Heart left ventricle (tissue), 16 donors: ENCODE results near the gene SLC7A7. TPM values are rescaled to one million over a fixed set of nuclear protein-coding genes. Genes with fewer than 3 reads are reported as not detected.

Experiments
- ATAC-seq, 4 donors: fragments of 200-7000 bp; cut with Tn5 transposase; one replicate each; pipeline ENCODE4 v1.9.1; 2020 to 2022; ENCODE audit warnings: moderate library complexity in 4 of 4, mild to moderate bottlenecking in 3 of 4, moderate number of reproducible peaks in 1 of 4
- DNase-seq, 5 donors: peaks; one replicate each; pipeline ENCODE4 v3.0.0-alpha.2; 2020
- H3K27ac ChIP-seq, 12 donors: fragments of 200-600 bp; sonication (generic) in 4 of 12; one replicate each; pipeline versions ENCODE4 v1.5.0 to v1.8.0; 2016 to 2022; ENCODE audit warnings: mild to moderate bottlenecking in 2 of 12
- H3K27me3 ChIP-seq, 9 donors: fragments of 200-600 bp; sonication (generic) in 2 of 9; one replicate each; pipeline versions ENCODE4 v1.5.1 to v1.8.0; 2016 to 2022; ENCODE audit warnings: mild to moderate bottlenecking in 3 of 9
- H3K36me3 ChIP-seq, 9 donors: fragments of 200-600 bp; sonication (generic) in 2 of 9; one replicate each; pipeline versions ENCODE4 v1.5.0 to v1.8.0; 2018 to 2022; ENCODE audit warnings: mild to moderate bottlenecking in 2 of 9
- H3K4me1 ChIP-seq, 12 donors: fragments of 200-600 bp; sonication (generic) in 4 of 12; one replicate each; pipeline versions ENCODE4 v1.5.0 to v1.8.0; 2016 to 2022; ENCODE audit warnings: mild to moderate bottlenecking in 3 of 12
- H3K4me3 ChIP-seq, 12 donors: fragments of 200-600 bp; sonication (generic) in 4 of 12; one replicate each; pipeline versions ENCODE4 v1.5.0 to v1.8.0; 2017 to 2022; ENCODE audit warnings: mild to moderate bottlenecking in 9 of 12, moderate library complexity in 4 of 12
- H3K9me3 ChIP-seq, 12 donors: fragments of 200-600 bp; sonication (generic) in 4 of 12; one replicate each; pipeline versions ENCODE4 v1.5.0 to v1.8.0; 2016 to 2022; ENCODE audit warnings: mild to moderate bottlenecking in 1 of 12
- CTCF ChIP-seq, 12 donors: fragments of 200-600 bp; sonication (generic) in 4 of 12; IDR thresholded peaks; one replicate each; pipeline versions ENCODE4 v1.5.0 to v1.8.0; 2018 to 2022; ENCODE audit warnings: antibody characterized with exemption in 12 of 12, mild to moderate bottlenecking in 5 of 12
- POLR2A ChIP-seq, 2 donors: fragments of 450-650 bp; IDR thresholded peaks; one replicate each; pipeline ENCODE4 v1.6.1; 2017; ENCODE audit warnings: antibody characterized with exemption in 2 of 2, mild to moderate bottlenecking in 2 of 2, moderate library complexity in 2 of 2
- WGBS, 4 donors: extraction: QIAGEN DNeasy Blood & Tissue Kit in 2 of 4; methylation state at CpG; one replicate each; pipeline versions ENCODE4 v1.1.5 to v1.1.7; 2013 to 2018; 5-methylcytosine and 5-hydroxymethylcytosine counted together
- intact Hi-C, 10 donors: fragments of 100-400 bp; cut with DNase I; formaldehyde crosslinking; loops; one replicate each; pipeline versions ENCODE4 v1.11.1 to v1.14.2; 2022
- polyA plus RNA-seq, 2 donors: library from polyadenylated mRNA; stranded (reverse); fragments of 200-250 nt; gene quantifications; one replicate each; pipeline ENCODE4 v1.2.3, GENCODE V29; 2013
- total RNA-seq, 9 donors: library from RNA; depleted of rRNA in 2 of 9; stranded (reverse); fragments of >200 nt in 2 of 9; fragmentation: NEBNext Ultra II Directional in 3 of 9; extraction: Animal tissue kit (Norgen Biotek cat#: 25700) in 3 of 9; gene quantifications; one replicate each; pipeline versions ENCODE4 v1.1.0 to v1.2.4, GENCODE V29; 2016 to 2023
- donor health status: ischemic (EF 13 %, LVEDD 7.1; RV severe dilation, severe dysfunction).
- donor health status: healthy with polysubstance abuse.
- donor health status: DM: no; HTN: yes; CAD: no.
- donor health status: DM: no; HTN: no; CAD: no.
- donor health status: ischemic (EF 25% LVEDD 6.9; RV normal size, moderate dysfunction).
- donor health status: ischemic (EF 25% LVEDD 5.7; RV mildly dilated, moderate dysfunction).
- donor health status: healthy.
- donor health status: DM: yes; HTN: yes; CAD: no.
- donor health status: ischemic (EF 35%, LVEDD 5.7; RV mildly dilated, moderate dysfunction).
- donor health status: nonischemic (EF 11% LVEDD 7.7; RV severe dilation, severe dysfunction).
- donor health status: DM: yes; HTN: yes; CAD: no.
- donor health status: PGD.
- donor health status: ischemic (EF 29% LVEDD 5.4; RV normal size, mild dysfunction).
- donor health status: nonischemic (EF 23%, LVEDD 6.1; RV moderate dilation, normal function).

Gene SLC7A7
- total and polyA plus RNA-seq, 11 donors, result 1.3 to 28.0 (median 3.8) TPM

GRCh38 chr14:22845821-22846625 is 30.8 kb upstream of the SLC7A7 start:
- Histone ChIP-seq H3K4me3 (no peak overlapping the region), H3K27ac (peak overlapping the region in 3 of 12 donors; percentile 26 to 91 (median 85)), H3K9me3 (no peaks in the 10 kb centered on the region), H3K36me3 (peaks cover 0 to 62% (median 54%) of the 10 kb centered on the region in 9 donors), H3K4me1 (peaks cover 0 to 59% (median 46%) of the 10 kb centered on the region in 12 donors), H3K27me3 (no peaks in the 10 kb centered on the region)
- intact Hi-C loops, result no loop called here
- no peak for ATAC-seq
- no peak for DNase-seq
- TF ChIP-seq CTCF (IDR thresholded peaks at IDR 0.05) (no peak), POLR2A (IDR thresholded peaks at IDR 0.05) (no peak)
- 87 to 91% (median 89%) methylated on average over 22 to 26 of the region's 26 CpGs for WGBS, 4 donors

GRCh38 chr14:22845103-22845394 is 29.8 kb upstream of the SLC7A7 start:
- H3K27ac ChIP-seq, result peak overlapping the region in 1 of 12 donors; percentile 91
- intact Hi-C loops, result no loop called here

GRCh38 chr14:22844221-22845102 is 29.2 kb upstream of the SLC7A7 start:
- peaks cover 0 to 69% (median 56%) of the 10 kb centered on the region in 9 donors for H3K36me3 ChIP-seq
- H3K27ac ChIP-seq, result peak overlapping the region in 1 of 12 donors; percentile 91
- intact Hi-C loops, result no loop called here

More at GRCh38 chr14:22845103-22845394, 29.8 kb upstream of the SLC7A7 start:
- Histone ChIP-seq H3K36me3 (peaks cover 0 to 68% (median 56%) of the 10 kb centered on the region in 9 donors), H3K4me3 (no peak overlapping the region), H3K9me3 (no peaks in the 10 kb centered on the region), H3K27me3 (no peaks in the 10 kb centered on the region), H3K4me1 (peaks cover 0 to 49% (median 38%) of the 10 kb centered on the region in 12 donors)
- WGBS, 4 donors, result 89 to 95% (median 94%) methylated on average over 9 of the region's 9 CpGs
- DNase-seq (no peak), ATAC-seq (no peak)
- TF ChIP-seq CTCF (IDR thresholded peaks at IDR 0.05), result no peak
- no peak for TF ChIP-seq POLR2A (IDR thresholded peaks at IDR 0.05)

More at GRCh38 chr14:22844221-22845102, 29.2 kb upstream of the SLC7A7 start:
- TF ChIP-seq CTCF (IDR thresholded peaks at IDR 0.05) (no peak), POLR2A (IDR thresholded peaks at IDR 0.05) (no peak)
- H3K4me3 ChIP-seq, result no peak overlapping the region
- H3K9me3 ChIP-seq, result no peaks in the 10 kb centered on the region
- DNase-seq (no peak), ATAC-seq (no peak)
- peaks cover 0 to 46% (median 33%) of the 10 kb centered on the region in 12 donors for H3K4me1 ChIP-seq
- 89 to 94% (median 91%) methylated on average over 22 of the region's 22 CpGs for WGBS, 4 donors
- no peaks in the 10 kb centered on the region for H3K27me3 ChIP-seq
